ENCODE data around the gene PRDM1.

Gene PRDM1

GRCh38 chr6:106118835-106119431 is 32.8 kb downstream of the PRDM1 start:
- no peak for DNase-seq

- DNase-seq: no peak
Measured at GRCh38 chr6:106119546-106119945, 33.4 kb downstream of the PRDM1 start.

GRCh38 chr6:106120006-106120405 is 33.9 kb downstream of the PRDM1 start:
- no peak for DNase-seq

GRCh38 chr6:106120406-106120805 is 34.3 kb downstream of the PRDM1 start:
- DNase-seq: no peak

- no peak for DNase-seq
Measured at GRCh38 chr6:106122306-106122918, 36.3 kb downstream of the PRDM1 start.

- DNase-seq: no peak
Measured at GRCh38 chr6:106122938-106123656, 37.0 kb downstream of the PRDM1 start.

GRCh38 chr6:106124015-106124414 is 37.9 kb downstream of the PRDM1 start:
- DNase-seq: no peak

- no peak for DNase-seq
Measured at GRCh38 chr6:106124437-106125430, 38.6 kb downstream of the PRDM1 start.

GRCh38 chr6:106125925-106126435 is 39.8 kb downstream of the PRDM1 start:
- no peak for DNase-seq

- no peak for DNase-seq
Measured at GRCh38 chr6:106126482-106126881, 40.3 kb downstream of the PRDM1 start.

GRCh38 chr6:106128981-106129781 is 43.0 kb downstream of the PRDM1 start:
- DNase-seq: no peak

GRCh38 chr6:106132153-106132698 is 46.1 kb downstream of the PRDM1 start:
- DNase-seq: no peak

GRCh38 chr6:106133040-106133439 is 46.9 kb downstream of the PRDM1 start:
- no peak for DNase-seq

- no peak for DNase-seq
Measured at GRCh38 chr6:106134087-106134770, 48.1 kb downstream of the PRDM1 start.

GRCh38 chr6:106134906-106135634 is 48.9 kb downstream of the PRDM1 start:
- DNase-seq: no peak

GRCh38 chr6:106135911-106136571 is 49.9 kb downstream of the PRDM1 start:
- no peak for DNase-seq

- no peak for DNase-seq
Measured at GRCh38 chr6:106136845-106137244, 50.7 kb downstream of the PRDM1 start.

GRCh38 chr6:106138151-106138550 is 52.0 kb downstream of the PRDM1 start:
- no peak for DNase-seq

- no peak for DNase-seq
Measured at GRCh38 chr6:106141441-106142237, 55.5 kb downstream of the PRDM1 start.

Measured in hippocampal formation (tissue), 2 donors.